Right lobe of liver (tissue), 6 donors: Measurements from ENCODE around the gene HACD4. TPM values are rescaled to one million over a fixed set of nuclear protein-coding genes. Genes with fewer than 3 reads are reported as not detected.

Experiments
- ATAC-seq, 4 donors: fragments of 200-7000 bp; cut with Tn5 transposase; one replicate each; pipeline ENCODE4 v1.9.1; 2020; ENCODE audit warnings: mild to moderate bottlenecking in 4 of 4, moderate library complexity in 4 of 4
- DNase-seq, 3 donors: peaks; one replicate each; pipeline ENCODE4 v3.0.0-alpha.2; 2020
- H3K27ac ChIP-seq, 3 donors: fragments of 200-600 bp; one replicate each; pipeline ENCODE4 v1.8.0; 2022
- H3K27me3 ChIP-seq, 2 donors: fragments of 200-600 bp; one replicate each; pipeline ENCODE4 v1.8.0; 2022
- H3K36me3 ChIP-seq, 4 donors: fragments of 200-600 bp; sonication (generic) in 1 of 4; one replicate each; pipeline versions ENCODE4 v1.5.1 to v1.8.0; 2017 to 2022; ENCODE audit warnings: control low read depth in 1 of 4
- H3K4me1 ChIP-seq, 4 donors: fragments of 200-600 bp; sonication (generic) in 1 of 4; one replicate each; pipeline versions ENCODE4 v1.5.1 to v1.8.0; 2017 to 2022; ENCODE audit warnings: control low read depth in 1 of 4
- H3K4me3 ChIP-seq, 3 donors: fragments of 200-600 bp; one replicate each; pipeline ENCODE4 v1.8.0; 2022
- H3K9me3 ChIP-seq, 4 donors: fragments of 200-600 bp; sonication (generic) in 1 of 4; one replicate each; pipeline versions ENCODE4 v1.5.1 to v1.8.0; 2017 to 2022; ENCODE audit warnings: control low read depth in 1 of 4
- CTCF ChIP-seq, 4 donors: fragments of 200-600 bp in 3 of 4; fragments of 450-650 bp in 1 of 4; IDR thresholded peaks; one replicate each; pipeline versions ENCODE4 v1.5.1 to v1.8.0; 2016 to 2022; ENCODE audit warnings: antibody characterized with exemption in 4 of 4, mild to moderate bottlenecking in 2 of 4
- POLR2A ChIP-seq: fragments of 450-650 bp; IDR thresholded peaks from one replicate; pipeline ENCODE4 v1.6.1; 2017; ENCODE audit warnings: antibody characterized with exemption, mild to moderate bottlenecking
- WGBS: methylation state at CpG from one replicate; pipeline ENCODE4 v1.1.6; 2018; ENCODE audit warnings: low coverage, low lambda C conversion rate; ENCODE audit not compliant: insufficient coverage; ENCODE audit errors: missing lambda C conversion rate; 5-methylcytosine and 5-hydroxymethylcytosine counted together
- intact Hi-C, 2 donors: fragments of 100-400 bp; cut with DNase I; formaldehyde crosslinking; loops; one replicate each; pipeline versions ENCODE4 v1.11.2 to v1.14.1; 2022
- total RNA-seq, 6 experiments: library from RNA; depleted of rRNA in 2 of 6; stranded (reverse); fragments of >200 nt in 2 of 6; fragmentation: NEBNext Ultra II Directional in 3 of 6; extraction: Animal tissue kit (Norgen Biotek cat#: 25700) in 3 of 6; gene quantifications; one replicate each; pipeline versions ENCODE4 v1.1.0 to v1.2.4, GENCODE V29; 2016 to 2023
- donor health status: DM: no; HTN: yes; CAD: no.
- donor health status: DM: no; HTN: no; CAD: no.
- donor health status: DM: no; HTN: no; CAD: no.
- donor health status: DM: no; HTN: yes; CAD: no.
- donor health status: DM: no; HTN: yes; CAD: no.

HACD4 gene
- total RNA-seq, 6 experiments from 2014 or later: 0.13 to 1.2 (median 0.54) TPM

GRCh38 chr9:20950707-20951106 lies 80.7 kb downstream of the HACD4 start:
- no peaks in the 10 kb centered on the region for H3K9me3 ChIP-seq
- no peaks in the 10 kb centered on the region for H3K4me1 ChIP-seq
- ATAC-seq (peak in 3 of 4 donors; percentile 29 to 74 (median 58)), DNase-seq (no peak)
- peaks cover 0 to 8% (median under 1%) of the 10 kb centered on the region in 4 donors for H3K36me3 ChIP-seq
- intact Hi-C loops: no loop called here
- no peak for TF ChIP-seq POLR2A
- no peak for TF ChIP-seq CTCF (IDR thresholded peaks at IDR 0.05)
- WGBS: 48% methylated on average over 2 of the region's 2 CpGs
- H3K27me3 ChIP-seq: no peaks in the 10 kb centered on the region
- no peak overlapping the region for H3K4me3 ChIP-seq
- no peak overlapping the region for H3K27ac ChIP-seq

Other genes with a start within 250 kb of the HACD4 start
- not detected for gene IFNB1, start 46.3 kb upstream of the HACD4 start, total RNA-seq
- not detected for gene IFNW1, start 110.2 kb upstream of the HACD4 start, total RNA-seq
- gene IFNA21, start 135.0 kb upstream of the HACD4 start, total RNA-seq: not detected
- not detected for gene IFNA4, start 155.9 kb upstream of the HACD4 start, total RNA-seq
- gene IFNA7, start 170.6 kb upstream of the HACD4 start, total RNA-seq: not detected
- gene IFNA10, start 175.5 kb upstream of the HACD4 start, total RNA-seq: not detected
- not detected for gene IFNA16, start 185.7 kb upstream of the HACD4 start, total RNA-seq
- not detected for gene IFNA17, start 196.6 kb upstream of the HACD4 start, total RNA-seq
- not detected for gene IFNA14, start 208.4 kb upstream of the HACD4 start, total RNA-seq